NCI-H774 (cell line): ENCODE measurements around the gene FRS3.
"Not testable (repeated sequence)": the region's sequence is repeated elsewhere in the genome, so short reads cannot be mapped to it uniquely, and the experiment has no call there.

ENCODE experiments used
- DNase-seq: peaks from one replicate; lab custom pipeline; 2025; lab: John Stamatoyannopoulos, UW

The FRS3 gene, protein sequence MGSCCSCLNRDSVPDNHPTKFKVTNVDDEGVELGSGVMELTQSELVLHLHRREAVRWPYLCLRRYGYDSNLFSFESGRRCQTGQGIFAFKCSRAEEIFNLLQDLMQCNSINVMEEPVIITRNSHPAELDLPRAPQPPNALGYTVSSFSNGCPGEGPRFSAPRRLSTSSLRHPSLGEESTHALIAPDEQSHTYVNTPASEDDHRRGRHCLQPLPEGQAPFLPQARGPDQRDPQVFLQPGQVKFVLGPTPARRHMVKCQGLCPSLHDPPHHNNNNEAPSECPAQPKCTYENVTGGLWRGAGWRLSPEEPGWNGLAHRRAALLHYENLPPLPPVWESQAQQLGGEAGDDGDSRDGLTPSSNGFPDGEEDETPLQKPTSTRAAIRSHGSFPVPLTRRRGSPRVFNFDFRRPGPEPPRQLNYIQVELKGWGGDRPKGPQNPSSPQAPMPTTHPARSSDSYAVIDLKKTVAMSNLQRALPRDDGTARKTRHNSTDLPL

DNA sequence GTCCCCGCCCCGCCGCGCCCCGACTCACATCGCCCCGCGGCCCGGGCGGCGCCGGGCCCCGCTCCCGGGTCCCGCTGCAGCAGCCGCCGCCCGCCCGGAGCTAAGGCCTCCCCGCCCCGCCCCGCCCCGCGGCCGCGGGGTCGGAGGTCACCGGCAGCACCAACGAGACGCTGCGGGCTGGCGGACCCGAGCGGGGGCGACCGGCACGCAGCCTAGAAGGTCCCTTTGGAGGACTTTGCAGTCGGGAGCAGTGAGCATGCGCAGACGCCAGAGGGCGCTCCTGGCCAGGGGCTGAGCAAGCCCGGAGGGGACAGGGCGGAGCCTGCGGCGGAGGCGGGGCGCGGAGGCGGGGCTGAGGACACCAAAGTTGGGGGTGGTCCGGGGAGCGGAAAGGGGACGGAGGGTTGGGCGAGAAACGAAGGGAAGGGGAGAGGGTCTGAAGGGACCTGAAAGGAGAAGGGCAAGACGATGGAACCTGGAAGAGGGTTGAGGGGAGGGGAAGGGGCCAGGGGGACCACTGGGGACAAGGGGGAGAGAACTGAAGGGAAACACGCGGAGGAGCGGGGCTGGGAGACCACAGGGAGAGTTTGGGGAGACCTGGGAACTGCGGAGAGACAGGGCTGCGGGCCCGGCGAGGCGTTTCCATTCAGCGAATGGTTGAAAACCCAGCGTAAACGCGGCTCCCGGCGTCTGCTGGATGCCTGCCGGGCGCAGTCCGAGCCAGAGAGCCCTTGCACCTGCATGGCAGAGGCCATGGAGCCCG lies at the start of gene FRS3:
Gene FRS3, minus strand, starts transcription at position 113 of the 763 bp plus-strand sequence. CDS start 2,913 bp downstream, outside the sequence.
- DNase-seq, result peak; percentile 95

DNA sequence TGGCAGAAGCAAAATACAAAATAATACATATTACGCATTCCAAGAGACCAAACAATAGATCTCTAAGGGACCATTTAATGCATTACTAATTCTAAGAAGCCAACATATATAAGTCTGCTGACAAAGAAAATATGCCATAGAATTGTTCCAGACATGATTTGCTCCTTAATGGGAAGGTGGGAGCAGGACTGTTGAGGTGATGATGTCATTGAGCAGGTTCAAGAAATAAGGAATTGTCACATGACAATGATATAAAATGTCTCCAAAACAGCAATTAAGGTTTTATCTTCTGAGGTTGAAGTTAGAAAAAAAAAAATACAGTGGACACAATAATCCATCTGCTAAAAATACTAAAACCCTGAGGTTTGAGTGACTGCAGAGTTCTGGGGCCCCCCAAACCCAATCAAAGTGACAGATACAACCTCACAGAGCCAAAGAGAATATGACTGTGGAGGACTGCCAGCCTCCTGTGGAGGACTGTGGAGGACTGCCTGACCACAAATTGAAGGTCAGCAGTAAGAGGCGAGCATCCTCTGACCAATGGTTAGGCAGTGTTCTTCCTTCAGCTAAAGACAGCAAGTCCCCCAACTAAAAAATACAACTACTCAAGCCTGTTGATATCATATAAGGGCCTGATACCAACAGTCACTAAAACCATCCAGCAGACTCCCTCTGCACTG lies 46.8 kb upstream of the FRS3 start:
- no peak for DNase-seq

DNA sequence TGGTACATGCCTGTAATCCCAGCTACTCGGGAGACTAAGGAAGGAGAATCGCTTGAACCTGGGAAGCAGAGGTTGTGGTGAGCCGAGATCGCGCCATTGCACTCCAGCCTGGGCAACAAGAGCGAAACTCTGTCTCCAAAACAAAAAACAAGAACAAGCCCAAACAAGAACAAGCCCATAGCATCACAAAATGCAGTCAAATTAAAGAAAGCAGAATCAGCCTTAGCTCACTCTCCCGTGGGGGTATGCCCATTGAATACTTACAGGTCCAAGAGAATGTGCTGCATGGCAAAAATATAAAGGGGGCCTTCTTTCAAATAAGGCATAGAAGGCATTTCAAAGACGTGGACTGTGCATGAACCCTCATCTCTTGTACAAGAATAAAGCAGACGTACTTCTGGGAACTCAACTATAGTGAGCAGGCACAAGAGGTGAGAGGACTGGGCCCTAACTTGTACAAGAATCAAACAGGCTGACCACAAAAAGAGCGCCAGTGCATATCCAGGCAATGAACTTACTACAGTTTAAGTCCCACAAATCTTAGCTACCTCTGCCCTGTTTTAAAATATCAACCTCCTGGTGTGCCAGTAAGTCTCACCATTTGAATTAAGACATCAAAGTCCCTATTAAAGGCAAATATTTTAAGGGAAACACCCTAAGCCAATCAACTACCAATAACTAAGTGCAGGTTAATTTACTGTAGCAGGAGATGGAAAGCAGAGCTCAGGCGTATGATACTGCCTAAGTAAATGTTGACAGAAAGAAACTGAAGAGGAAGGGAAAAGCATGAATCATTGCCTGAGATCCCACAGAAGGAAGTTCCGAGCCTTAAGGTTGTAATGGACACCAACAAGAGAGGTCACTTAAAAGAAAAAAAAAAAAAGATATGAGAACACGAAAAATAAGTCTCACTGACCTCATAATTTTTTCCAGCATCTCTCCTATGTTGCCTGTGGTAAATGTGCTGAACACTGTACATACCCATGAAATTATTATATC lies 45.2 kb upstream of the FRS3 start:
- DNase-seq, result no peak

DNA sequence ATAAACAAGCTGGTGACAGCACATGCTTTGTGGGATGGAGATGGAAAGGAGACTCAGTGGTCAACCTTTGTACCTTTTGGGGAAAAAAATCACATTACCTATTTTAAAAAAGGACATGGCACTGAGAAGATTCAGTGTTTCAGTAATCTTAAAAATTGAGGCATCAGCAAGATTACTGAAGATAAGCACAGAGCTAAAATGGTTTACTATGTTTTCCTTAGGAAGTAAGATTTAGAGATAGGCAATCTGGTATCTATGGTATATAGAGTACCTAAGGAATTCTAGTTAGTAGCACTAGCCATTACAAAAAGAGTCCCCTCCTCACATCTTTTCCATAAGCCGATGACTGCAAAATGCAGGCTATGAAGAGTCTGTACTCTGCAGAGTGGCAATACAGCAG lies 43.5 kb upstream of the FRS3 start:
- no peak for DNase-seq

DNA sequence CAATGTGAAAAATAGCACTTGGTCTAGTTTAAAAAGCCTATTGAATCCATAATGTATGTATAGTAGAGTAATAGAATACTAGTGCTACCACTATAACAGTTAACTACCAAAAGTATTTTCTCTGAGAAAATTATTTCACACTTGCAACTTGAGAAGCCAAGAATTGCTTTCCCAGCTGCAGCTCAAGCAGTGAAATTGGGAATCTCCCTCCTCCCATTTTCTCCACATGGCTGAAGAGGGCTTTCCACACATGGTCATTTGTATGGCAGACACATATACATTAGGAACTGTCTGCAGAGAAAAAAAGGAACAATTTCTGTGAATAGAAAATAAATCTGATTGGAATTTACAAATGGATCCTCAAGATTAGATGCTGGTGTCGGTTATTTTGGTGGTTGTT lies 42.3 kb upstream of the FRS3 start:
- DNase-seq, result no peak

DNA sequence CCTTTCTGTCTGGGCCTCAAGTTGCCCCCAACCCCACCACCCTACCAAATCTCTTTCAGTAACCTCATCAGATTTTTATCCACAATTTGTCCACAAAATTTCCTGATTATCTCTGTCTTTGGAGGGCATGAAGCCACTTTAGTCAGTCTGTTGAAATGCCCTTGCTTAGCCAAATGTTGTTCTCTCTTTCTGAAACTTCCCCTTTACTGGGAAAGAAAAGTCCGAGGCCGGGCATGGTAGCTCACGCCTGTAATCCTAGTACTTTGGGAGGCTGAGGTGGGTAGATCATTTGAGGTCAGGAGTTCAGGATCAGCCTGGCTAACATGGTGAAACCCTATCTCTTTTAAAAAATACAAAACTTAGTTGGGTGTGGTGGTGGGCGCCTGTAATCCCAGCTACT lies 41.6 kb upstream of the FRS3 start:
- DNase-seq, result no peak

DNA sequence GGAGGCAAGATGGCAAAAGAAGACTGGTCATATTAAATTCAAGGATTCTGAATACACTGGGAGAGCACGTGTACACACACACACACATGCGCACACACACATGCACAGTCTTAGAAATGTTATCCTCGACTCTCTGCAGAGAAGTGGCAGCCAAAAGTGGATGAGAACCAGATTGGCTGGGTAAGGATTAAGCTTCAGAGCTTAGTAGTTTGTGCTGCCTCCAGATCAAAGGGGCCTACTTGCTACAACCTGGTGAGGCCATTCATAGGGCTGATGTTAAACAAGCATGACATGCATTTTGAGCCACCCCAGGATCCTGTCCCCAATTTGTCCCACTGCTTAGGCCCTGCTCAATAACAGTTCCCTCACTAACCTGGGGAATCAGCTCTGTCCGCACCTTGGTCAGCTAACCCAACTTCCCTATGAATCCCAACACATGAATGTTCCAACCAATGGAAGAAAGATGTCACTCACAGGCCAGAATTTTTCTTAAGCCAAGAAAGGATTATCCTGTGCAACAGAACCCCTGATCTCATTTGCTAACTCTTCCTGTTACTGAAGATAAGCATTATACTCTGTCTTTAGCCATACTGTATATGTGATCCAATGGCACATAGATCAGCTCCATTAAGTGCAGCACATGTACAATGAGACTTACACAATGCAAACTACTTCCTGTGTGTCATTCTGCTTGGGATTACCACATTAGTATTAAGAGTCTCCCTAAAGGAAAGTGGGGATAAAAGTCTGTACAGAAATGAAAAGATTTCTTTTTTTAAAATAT lies 38.8 kb upstream of the FRS3 start:
- DNase-seq, result no peak

DNA sequence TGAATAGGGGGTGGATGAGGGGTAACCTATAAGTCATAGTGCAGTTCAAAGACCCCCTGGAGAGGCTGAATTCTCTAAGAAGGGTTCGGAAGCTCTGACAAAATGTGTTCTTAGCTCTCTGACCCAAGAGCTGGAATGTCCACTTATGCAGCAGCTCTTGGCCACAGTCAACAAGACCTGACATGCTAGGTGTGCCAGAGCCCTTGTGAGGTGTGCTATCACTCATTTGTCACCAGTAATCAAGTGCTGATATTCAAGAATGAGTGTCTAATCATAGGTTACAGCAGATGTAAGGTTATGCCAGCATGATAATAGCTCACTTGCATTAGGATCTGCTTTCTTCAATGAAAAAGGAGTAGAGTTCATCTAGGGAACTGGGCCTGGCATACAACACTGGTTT lies 35.9 kb upstream of the FRS3 start:
- no peak for DNase-seq

DNA sequence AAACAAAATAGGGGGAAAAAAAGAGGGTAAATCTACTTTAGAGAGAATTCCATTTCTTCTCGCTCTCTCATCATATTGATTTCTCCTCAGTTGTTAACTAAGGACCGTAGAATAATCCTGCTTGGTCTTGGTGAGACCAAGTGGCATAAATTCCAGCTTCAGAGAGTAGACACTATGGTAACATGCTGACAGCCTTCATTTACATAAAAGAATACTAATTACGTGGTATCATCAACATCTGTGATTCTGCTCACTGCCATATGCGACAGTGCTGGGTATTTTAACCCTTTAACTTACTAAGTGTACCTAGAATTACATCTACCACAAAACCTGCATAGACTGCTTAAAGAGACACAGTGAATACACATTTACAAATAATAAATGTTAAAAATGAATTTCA lies 34.9 kb upstream of the FRS3 start:
- no peak for DNase-seq

DNA sequence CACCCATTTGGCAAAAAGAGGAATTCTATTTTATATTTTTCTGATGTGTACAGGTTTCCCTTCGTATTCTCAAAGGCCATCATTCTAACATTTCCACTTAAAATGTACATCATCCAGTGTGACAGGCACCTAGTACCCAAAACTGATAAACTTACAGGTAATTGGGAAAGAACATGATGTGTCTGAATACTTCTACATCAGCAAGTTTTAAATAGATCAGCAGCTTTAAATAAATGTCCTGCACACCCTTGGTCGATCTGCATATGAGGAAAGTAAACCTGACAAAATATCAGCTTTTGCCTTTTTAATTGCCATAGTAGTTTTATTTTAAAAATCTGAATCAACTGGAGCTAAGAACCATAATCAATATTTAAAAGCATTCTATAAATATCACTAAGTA lies 34.3 kb upstream of the FRS3 start:
- DNase-seq, result no peak

DNA sequence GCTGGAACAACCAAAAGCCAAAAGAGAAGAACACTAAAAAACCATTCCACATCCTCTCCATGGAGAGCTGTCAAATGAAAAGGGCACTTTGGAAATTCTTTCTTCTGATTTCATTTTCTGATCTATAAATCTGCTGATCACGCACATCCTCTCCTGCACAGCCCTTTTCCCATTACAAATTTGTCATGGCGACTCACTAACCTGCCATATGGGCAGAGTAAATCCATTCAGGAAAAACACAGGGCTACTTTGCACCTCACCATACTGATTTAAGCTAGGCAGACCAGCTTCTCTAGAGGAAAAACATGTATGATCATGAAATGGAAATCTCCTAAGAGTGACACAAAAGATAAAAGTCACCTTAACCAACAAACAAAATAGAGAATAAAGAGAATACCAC lies 33.8 kb upstream of the FRS3 start:
- DNase-seq, result no peak

DNA sequence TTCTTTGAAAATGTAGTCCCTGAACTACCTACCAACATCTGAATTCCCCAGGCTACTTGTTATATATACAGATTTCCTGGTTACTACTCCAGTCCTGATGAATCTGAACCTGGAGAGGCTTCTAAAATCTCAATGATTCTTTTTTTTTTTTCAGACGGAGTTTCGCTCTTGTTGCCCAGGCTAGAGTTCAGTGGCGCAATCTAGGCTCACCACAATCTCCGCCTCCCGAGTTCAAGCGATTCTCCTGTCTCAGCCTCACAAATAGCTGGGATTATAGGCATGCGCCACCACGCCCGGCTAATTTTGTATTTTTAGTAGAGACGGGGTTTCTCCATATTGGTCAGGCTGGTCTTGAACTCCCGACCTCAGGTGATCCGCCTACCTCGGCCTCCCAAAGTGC lies 32.2 kb upstream of the FRS3 start:
- not testable (repeated sequence) for DNase-seq

DNA sequence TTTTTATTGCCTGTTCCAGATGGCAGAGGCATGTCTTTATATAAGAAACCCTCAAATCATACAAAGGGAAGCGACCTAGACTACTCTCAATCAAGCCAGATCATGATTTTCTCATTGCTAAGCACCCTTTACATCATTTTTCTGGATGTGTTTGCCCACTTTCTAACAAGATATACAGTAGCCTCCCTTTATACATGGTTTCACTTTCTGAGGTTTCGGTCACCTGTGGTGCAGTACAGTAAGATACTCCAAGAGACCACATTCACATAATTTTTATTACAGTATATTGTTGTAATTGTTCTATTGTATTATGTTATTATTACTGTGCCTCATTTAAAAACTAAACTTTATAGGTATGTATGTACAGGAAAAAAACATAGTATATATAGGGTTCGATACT lies 31.4 kb upstream of the FRS3 start:
- DNase-seq, result no peak

DNA sequence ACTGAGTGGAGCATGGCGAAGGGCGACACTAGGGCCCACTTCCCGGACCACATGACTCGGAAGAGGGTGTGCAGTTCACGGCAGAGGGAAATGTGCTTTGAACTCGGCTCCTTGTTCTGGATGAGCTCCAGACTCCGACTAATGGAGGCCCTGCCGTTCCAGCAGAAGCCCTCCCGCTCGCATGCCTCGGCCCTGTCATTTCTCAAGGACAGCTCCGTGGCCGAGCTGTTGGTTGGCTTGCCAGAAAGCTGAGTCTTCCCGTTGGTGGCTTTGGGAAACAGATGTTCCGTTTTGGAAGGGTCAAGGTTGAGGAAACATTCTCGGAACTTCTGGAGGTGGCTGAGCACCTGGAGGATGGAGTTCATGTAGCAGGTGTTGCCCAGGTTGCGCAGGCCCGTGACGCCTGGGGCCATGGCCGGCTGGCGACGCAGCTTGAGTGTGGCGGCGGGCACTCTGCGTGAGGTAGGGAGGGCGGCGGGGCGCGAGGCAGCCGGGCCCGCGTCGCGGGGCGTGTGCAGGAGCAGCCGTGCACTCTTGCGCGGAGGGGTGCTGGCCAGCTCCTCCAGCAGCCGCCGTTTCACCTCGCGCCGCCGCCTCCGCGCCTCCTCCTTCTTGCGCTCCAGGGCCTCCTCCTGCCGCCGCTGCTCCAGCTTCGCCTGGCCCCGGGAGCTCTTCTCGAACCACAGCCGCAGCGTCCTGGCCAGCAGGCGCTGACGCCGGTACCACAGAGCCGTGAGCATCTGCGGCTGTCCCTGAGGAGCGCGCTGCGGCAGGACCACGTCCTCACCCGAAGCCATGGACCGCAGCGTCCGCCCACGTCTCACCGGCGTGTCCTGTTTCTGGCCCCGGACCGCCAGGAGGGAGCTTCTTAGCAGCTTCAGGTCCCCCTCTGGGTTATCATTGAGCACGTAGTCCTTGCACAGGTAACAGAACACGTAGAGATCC lies 26.4 kb upstream of the FRS3 start:
- no peak for DNase-seq

DNA sequence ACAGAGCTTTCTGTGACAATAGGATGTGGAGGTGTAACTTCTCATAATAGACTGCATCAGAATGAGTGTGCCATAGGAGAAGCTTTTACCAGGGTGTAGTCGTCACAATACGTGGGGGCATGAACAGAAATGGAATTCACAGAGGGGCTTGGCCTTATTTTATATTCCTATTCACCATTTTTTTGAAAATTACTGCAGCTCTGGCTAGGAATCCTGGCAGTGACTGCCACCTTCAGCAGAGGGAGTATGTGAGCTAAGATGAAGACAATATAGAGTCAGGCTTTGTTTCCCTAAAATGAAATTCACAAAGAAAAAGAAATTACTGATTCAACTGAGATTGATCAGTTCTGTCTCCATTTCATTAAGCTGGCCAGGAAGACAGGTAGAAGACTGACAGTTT lies 21.7 kb upstream of the FRS3 start:
- DNase-seq, result no peak

DNA sequence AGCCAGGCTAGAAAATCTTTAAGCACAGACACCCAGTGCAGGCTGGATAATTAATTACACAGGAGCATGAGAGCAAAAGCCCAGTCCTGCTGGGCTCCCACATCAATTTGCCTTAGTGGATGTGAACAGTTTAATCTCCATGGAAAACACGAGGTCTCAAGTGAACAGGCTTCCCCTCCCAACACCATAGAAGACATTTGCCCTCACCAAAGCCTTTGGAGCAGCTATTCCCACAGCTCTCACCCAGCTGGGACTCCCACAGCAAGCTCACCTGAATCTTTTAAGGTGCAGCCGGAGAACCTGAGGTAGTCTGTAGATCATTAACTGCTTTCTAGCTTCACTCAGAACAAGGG lies 19.8 kb upstream of the FRS3 start:
- no peak for DNase-seq

DNA sequence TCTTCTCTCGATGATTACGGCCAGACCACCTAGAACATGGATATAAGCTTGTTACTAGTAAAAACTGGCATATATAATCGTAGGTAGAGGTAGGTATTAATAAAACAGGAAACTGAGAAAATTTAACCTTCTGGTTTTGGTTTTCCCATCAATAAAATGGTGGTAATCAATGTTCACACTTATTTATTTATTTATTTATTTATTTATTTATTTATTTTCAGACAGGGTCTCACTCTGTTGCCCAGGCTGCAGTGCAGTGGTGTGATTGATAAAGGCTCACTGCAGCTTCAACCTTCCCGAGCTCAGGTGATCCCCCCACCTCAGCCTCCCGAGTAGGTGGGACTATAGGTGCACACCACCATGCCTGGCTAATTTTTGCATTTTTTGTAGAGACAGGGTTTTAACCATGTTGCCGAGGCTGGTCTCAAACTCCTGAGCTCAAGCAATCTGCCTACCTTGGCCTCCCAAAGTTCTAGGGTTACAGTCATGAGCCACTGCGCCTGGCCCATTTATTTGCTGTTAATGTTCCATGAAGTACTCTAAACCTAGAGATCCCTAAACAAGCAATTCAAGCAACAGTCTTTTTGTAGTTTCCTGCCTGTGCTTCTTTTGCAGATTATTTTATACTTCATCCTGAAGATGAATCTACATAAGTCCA lies 19.3 kb upstream of the FRS3 start:
- no peak for DNase-seq

DNA sequence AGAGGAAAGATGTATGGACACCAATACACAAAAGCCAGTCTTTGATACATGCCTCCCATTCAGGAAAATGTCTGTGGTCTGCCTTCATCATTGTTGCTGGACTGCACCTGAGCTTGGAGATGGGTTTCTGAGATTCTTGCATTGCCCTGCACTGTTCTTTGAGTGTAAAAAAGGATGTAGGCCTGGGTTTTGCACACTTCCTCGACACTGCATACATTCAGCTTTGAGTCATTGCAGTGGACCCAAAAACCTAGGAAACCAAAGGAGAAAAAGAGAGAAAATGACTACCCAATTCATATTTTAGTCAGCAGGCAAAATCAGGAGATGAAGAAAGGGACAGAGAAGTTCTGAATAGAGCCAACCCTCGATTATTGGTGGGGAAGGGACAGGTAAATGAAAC lies 16.8 kb upstream of the FRS3 start:
- no peak for DNase-seq

DNA sequence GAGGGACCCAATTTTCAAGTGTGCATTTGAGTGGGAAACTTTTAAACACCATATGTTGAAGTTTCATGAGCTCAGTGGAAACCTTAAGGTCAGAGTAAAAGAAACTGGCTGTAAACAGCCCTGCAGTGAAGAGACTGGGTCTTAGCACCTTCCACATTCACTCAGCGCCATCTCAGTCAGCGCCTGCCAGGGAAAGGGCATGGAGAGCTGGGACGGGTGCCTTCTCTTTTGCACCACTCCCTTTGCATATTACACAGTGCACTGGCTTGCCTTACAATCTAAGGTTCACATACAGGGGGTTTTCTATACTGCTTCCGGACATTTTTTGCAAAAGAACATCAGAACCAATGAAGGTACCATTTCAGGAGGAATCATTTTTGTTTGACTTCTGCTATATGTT lies 12.3 kb upstream of the FRS3 start:
- no peak for DNase-seq
